ENCODE results near the gene NUP214.
"Not testable (repeated sequence)": the region's sequence is repeated elsewhere in the genome, so short reads cannot be mapped to it uniquely, and the experiment has no call there.

Gene NUP214

DNA sequence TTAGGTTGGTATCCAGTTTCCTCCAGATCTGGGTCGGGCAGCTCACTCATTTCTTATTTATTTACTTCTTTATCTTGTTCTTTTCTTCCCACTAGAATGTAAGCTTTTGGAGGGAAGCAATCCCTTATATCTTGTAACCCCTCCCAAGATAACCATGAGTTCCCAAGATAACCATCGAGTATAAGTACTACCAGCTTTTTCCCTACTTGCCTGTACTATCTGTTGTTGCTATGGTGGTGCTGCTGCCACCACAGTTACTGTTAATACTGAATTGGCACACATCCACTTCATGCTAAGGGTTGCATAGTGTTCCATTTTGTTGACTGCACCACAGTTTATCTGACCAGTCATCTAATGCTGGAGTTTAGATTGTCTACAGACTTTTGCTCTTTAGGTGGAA, 19.9 kb downstream of the NUP214 start:
- H3K36me3 ChIP-seq (ENCODE audit: control insufficient read depth, insufficient read depth, low read length): peaks cover 99% of the 10 kb centered on the region

GRCh38 chr9:131146186-131146585, 20.8 kb downstream of the NUP214 start:
- Histone ChIP-seq H3K9ac (ENCODE audit: low read depth, low read length) (no peak overlapping the region), H3K27ac (ENCODE audit: low read depth, low read length) (no peak overlapping the region), H3K27me3 (ENCODE audit: control insufficient read depth, insufficient read depth, low read length) (no peaks in the 10 kb centered on the region), H3K4me3 (ENCODE audit: low read depth, low read length) (no peak overlapping the region), H3K4me1 (ENCODE audit: control insufficient read depth, insufficient read depth, low read length) (no peaks in the 10 kb centered on the region), H3K9me3 (ENCODE audit: control insufficient read depth, insufficient read depth, low read length) (no peaks in the 10 kb centered on the region), H3K36me3 (ENCODE audit: control insufficient read depth, insufficient read depth, low read length) (peaks cover 99% of the 10 kb centered on the region)

More for the DNA sequence above, 19.9 kb downstream of the NUP214 start:
- Histone ChIP-seq H3K4me1 (ENCODE audit: control insufficient read depth, insufficient read depth, low read length) (no peaks in the 10 kb centered on the region), H3K27me3 (ENCODE audit: control insufficient read depth, insufficient read depth, low read length) (no peaks in the 10 kb centered on the region), H3K27ac (ENCODE audit: low read depth, low read length) (no peak overlapping the region), H3K9me3 (ENCODE audit: control insufficient read depth, insufficient read depth, low read length) (no peaks in the 10 kb centered on the region), H3K9ac (ENCODE audit: low read depth, low read length) (no peak overlapping the region), H3K4me3 (ENCODE audit: low read depth, low read length) (no peak overlapping the region)

- Histone ChIP-seq H3K9ac (ENCODE audit: low read depth, low read length) (no peak overlapping the region), H3K36me3 (ENCODE audit: control insufficient read depth, insufficient read depth, low read length) (peaks cover 98% of the 10 kb centered on the region), H3K4me1 (ENCODE audit: control insufficient read depth, insufficient read depth, low read length) (no peaks in the 10 kb centered on the region)
These were observed 22.9 kb downstream of the NUP214 start for GRCh38 chr9:131148276-131148675.

DNA sequence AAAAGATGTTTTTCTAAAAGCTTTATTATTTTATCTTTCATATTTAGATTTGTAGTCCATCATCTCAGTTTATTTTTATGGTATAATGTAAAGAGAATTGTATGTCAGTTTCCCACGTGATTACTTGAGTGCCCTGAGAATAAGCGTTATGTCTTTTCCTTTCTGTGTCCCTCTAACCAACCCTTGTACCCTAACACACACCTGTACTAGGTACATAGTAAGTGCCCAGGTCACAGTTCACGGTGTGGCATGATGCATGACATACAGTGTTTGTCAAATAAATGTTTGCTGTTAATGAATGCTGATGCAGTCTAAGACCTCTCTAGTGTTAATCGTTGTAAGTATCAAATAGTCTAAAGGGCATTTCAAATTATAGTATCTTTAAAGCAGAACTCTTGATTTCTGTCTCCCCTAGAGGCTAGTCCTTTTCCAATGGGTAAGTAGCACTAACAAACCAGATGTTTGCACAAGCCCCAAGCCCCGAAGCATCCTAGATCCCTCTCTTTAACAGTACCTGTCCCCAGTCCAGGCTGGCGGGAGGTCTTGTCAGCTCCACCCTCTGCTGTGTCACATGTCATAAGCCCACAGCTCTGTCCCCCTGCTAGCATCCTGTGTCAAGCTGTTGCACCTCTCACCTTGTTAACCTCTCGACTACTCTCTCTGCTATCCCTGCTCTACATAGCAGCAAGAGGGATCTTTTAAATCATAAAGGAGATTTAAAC, 23.7 kb downstream of the NUP214 start:
- Histone ChIP-seq H3K36me3 (ENCODE audit: control insufficient read depth, insufficient read depth, low read length) (peaks cover 98% of the 10 kb centered on the region), H3K27ac (ENCODE audit: low read depth, low read length) (no peak overlapping the region), H3K9ac (ENCODE audit: low read depth, low read length) (no peak overlapping the region), H3K9me3 (ENCODE audit: control insufficient read depth, insufficient read depth, low read length) (no peaks in the 10 kb centered on the region), H3K4me3 (ENCODE audit: low read depth, low read length) (no peak overlapping the region), H3K4me1 (ENCODE audit: control insufficient read depth, insufficient read depth, low read length) (no peaks in the 10 kb centered on the region), H3K27me3 (ENCODE audit: control insufficient read depth, insufficient read depth, low read length) (no peaks in the 10 kb centered on the region)

More at GRCh38 chr9:131148276-131148675, 22.9 kb downstream of the NUP214 start:
- Histone ChIP-seq H3K27me3 (ENCODE audit: control insufficient read depth, insufficient read depth, low read length) (no peaks in the 10 kb centered on the region), H3K9me3 (ENCODE audit: control insufficient read depth, insufficient read depth, low read length) (no peaks in the 10 kb centered on the region), H3K27ac (ENCODE audit: low read depth, low read length) (no peak overlapping the region), H3K4me3 (ENCODE audit: low read depth, low read length) (no peak overlapping the region)

- H3K27ac ChIP-seq (ENCODE audit: low read depth, low read length): peak overlapping the region; percentile 5
- no peaks in the 10 kb centered on the region for H3K9me3 ChIP-seq (ENCODE audit: control insufficient read depth, insufficient read depth, low read length)
- H3K27me3 ChIP-seq (ENCODE audit: control insufficient read depth, insufficient read depth, low read length): no peaks in the 10 kb centered on the region
- peaks cover 98% of the 10 kb centered on the region for H3K36me3 ChIP-seq (ENCODE audit: control insufficient read depth, insufficient read depth, low read length)
- H3K4me3 ChIP-seq (ENCODE audit: low read depth, low read length): no peak overlapping the region
- no peak overlapping the region for H3K9ac ChIP-seq (ENCODE audit: low read depth, low read length)
- no peaks in the 10 kb centered on the region for H3K4me1 ChIP-seq (ENCODE audit: control insufficient read depth, insufficient read depth, low read length)
These were observed 24.3 kb downstream of the NUP214 start for GRCh38 chr9:131149688-131150053.

- Histone ChIP-seq H3K4me1 (ENCODE audit: control insufficient read depth, insufficient read depth, low read length) (no peaks in the 10 kb centered on the region), H3K36me3 (ENCODE audit: control insufficient read depth, insufficient read depth, low read length) (peaks cover 75% of the 10 kb centered on the region), H3K27ac (ENCODE audit: low read depth, low read length) (no peak overlapping the region), H3K4me3 (ENCODE audit: low read depth, low read length) (no peak overlapping the region), H3K27me3 (ENCODE audit: control insufficient read depth, insufficient read depth, low read length) (no peaks in the 10 kb centered on the region), H3K9ac (ENCODE audit: low read depth, low read length) (no peak overlapping the region), H3K9me3 (ENCODE audit: control insufficient read depth, insufficient read depth, low read length) (no peaks in the 10 kb centered on the region)
These were observed 28.2 kb downstream of the NUP214 start for GRCh38 chr9:131153595-131153994.

GRCh38 chr9:131158673-131159072, 33.3 kb downstream of the NUP214 start:
- H3K27me3 ChIP-seq (ENCODE audit: control insufficient read depth, insufficient read depth, low read length); H3K4me1 ChIP-seq (ENCODE audit: control insufficient read depth, insufficient read depth, low read length): not testable (repeated sequence)

DNA sequence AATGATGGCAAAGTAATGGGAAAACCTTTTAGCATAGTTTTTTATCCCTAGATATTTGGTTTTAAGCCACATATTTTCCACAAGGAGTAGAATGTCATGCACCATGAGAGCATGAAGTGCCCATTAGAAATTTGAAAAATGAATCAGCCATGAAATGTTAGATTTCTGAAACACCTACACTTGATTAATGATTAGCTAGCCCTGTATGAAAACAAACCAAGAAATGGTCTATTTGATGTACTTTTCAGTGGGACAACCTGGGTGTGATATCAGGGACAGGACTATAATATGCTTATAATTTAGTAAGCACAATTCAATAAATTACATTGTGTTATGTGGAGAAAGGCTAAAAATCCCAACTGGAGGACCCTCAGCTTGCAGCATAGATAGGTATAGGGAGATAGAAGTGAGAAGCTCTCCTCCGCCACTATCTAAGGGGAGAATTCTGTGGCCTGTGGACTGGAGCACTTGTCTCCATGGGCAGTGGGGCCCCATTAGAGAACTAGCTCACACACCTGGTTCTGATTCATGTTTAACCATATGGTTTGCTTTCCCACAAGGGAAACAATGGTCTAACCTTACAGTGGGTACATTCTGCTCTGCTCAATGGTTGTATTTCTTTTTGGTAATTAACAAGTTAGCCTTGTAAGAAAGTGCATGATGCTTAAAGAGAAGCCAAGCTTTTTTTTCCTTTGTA, 35.2 kb downstream of the NUP214 start:
- no peaks in the 10 kb centered on the region for H3K27me3 ChIP-seq (ENCODE audit: control insufficient read depth, insufficient read depth, low read length)
- H3K4me1 ChIP-seq (ENCODE audit: control insufficient read depth, insufficient read depth, low read length): no peaks in the 10 kb centered on the region
- H3K4me3 ChIP-seq (ENCODE audit: low read depth, low read length): no peak overlapping the region
- no peak overlapping the region for H3K9ac ChIP-seq (ENCODE audit: low read depth, low read length)
- H3K9me3 ChIP-seq (ENCODE audit: control insufficient read depth, insufficient read depth, low read length): no peaks in the 10 kb centered on the region
- H3K36me3 ChIP-seq (ENCODE audit: control insufficient read depth, insufficient read depth, low read length): peaks cover 68% of the 10 kb centered on the region
- no peak overlapping the region for H3K27ac ChIP-seq (ENCODE audit: low read depth, low read length)

More at GRCh38 chr9:131158673-131159072, 33.3 kb downstream of the NUP214 start:
- H3K9ac ChIP-seq (ENCODE audit: low read depth, low read length); H3K27ac ChIP-seq (ENCODE audit: low read depth, low read length); H3K9me3 ChIP-seq (ENCODE audit: control insufficient read depth, insufficient read depth, low read length); H3K4me3 ChIP-seq (ENCODE audit: low read depth, low read length): not testable (repeated sequence)
- peaks cover 68% of the 10 kb centered on the region for H3K36me3 ChIP-seq (ENCODE audit: control insufficient read depth, insufficient read depth, low read length)

- H3K27ac ChIP-seq (ENCODE audit: low read depth, low read length): no peak overlapping the region
- no peak overlapping the region for H3K9ac ChIP-seq (ENCODE audit: low read depth, low read length)
- no peaks in the 10 kb centered on the region for H3K4me1 ChIP-seq (ENCODE audit: control insufficient read depth, insufficient read depth, low read length)
- H3K36me3 ChIP-seq (ENCODE audit: control insufficient read depth, insufficient read depth, low read length): peaks cover 75% of the 10 kb centered on the region
- H3K9me3 ChIP-seq (ENCODE audit: control insufficient read depth, insufficient read depth, low read length): no peaks in the 10 kb centered on the region
- H3K4me3 ChIP-seq (ENCODE audit: low read depth, low read length): no peak overlapping the region
- H3K27me3 ChIP-seq (ENCODE audit: control insufficient read depth, insufficient read depth, low read length): no peaks in the 10 kb centered on the region
These were observed 36.2 kb downstream of the NUP214 start for GRCh38 chr9:131161585-131161984.

DNA sequence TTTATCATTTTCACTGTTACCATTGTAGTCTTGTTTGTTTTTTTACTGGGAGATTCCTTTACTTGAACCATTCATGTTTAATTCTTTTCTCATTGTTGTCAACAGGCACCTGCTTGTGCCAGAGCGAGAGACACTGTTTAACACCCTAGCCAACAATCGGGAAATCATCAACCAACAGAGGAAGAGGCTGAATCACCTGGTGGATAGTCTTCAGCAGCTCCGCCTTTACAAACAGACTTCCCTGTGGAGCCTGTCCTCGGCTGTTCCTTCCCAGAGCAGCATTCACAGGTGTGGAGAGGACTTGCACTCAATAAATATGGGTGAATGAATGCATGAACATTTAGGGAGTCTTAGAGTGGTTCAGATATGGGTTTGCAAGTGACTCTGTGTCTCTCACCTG, 37.5 kb downstream of the NUP214 start:
- Histone ChIP-seq H3K27me3 (ENCODE audit: control insufficient read depth, insufficient read depth, low read length) (no peaks in the 10 kb centered on the region), H3K9ac (ENCODE audit: low read depth, low read length) (no peak overlapping the region), H3K27ac (ENCODE audit: low read depth, low read length) (no peak overlapping the region), H3K9me3 (ENCODE audit: control insufficient read depth, insufficient read depth, low read length) (no peaks in the 10 kb centered on the region), H3K4me1 (ENCODE audit: control insufficient read depth, insufficient read depth, low read length) (no peaks in the 10 kb centered on the region), H3K4me3 (ENCODE audit: low read depth, low read length) (no peak overlapping the region), H3K36me3 (ENCODE audit: control insufficient read depth, insufficient read depth, low read length) (peaks cover 78% of the 10 kb centered on the region)

DNA sequence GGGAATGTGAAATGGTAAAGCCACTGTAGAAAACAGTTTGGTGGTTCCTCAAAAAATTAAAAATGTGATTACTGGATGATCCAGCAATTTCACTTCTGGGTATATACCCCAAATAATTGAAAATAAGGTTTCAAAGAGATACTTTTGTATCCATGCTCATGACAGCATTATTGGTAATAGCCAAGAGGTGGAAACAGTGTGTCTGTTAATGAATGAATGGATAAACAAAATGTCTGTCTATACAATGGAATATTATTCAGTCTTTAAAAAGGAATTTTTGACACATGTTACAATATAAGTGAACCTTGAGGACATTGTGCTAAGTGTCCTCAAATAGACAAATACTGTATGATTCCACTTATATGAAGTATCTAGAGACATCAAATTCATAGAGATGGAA, 40.1 kb downstream of the NUP214 start:
- H3K4me3 ChIP-seq (ENCODE audit: low read depth, low read length): no peak overlapping the region
- H3K36me3 ChIP-seq (ENCODE audit: control insufficient read depth, insufficient read depth, low read length): peaks cover 63% of the 10 kb centered on the region

More for the DNA sequence above, 40.1 kb downstream of the NUP214 start:
- Histone ChIP-seq H3K27ac (ENCODE audit: low read depth, low read length) (no peak overlapping the region), H3K27me3 (ENCODE audit: control insufficient read depth, insufficient read depth, low read length) (no peaks in the 10 kb centered on the region), H3K4me1 (ENCODE audit: control insufficient read depth, insufficient read depth, low read length) (no peaks in the 10 kb centered on the region), H3K9ac (ENCODE audit: low read depth, low read length) (no peak overlapping the region), H3K9me3 (ENCODE audit: control insufficient read depth, insufficient read depth, low read length) (no peaks in the 10 kb centered on the region)

All from HUES48 (cell line).